Suprapubic skin (tissue), 3 donors: ENCODE results near the gene LRRC10B.
A peak's percentile ranks its signal among the peaks of the same experiment; 100 is the strongest.

Experiments
- CTCF ChIP-seq, 2 donors: fragments of 200-600 bp in 1 of 2; fragments of 450-650 bp in 1 of 2; sonication (generic) in 1 of 2; IDR thresholded peaks; one replicate each; pipeline ENCODE4 v1.5.1; 2016 to 2019; ENCODE audit warnings: antibody characterized with exemption in 2 of 2, mild to moderate bottlenecking in 1 of 2, moderate library complexity in 1 of 2
- POLR2AphosphoS5 ChIP-seq, 3 donors: sonication (generic); formaldehyde crosslinking; IDR thresholded peaks; one replicate each; pipeline ENCODE4 v1.6.1; 2017; ENCODE audit warnings: antibody characterized with exemption in 3 of 3

GRCh38 chr11:61532134-61533038 lies 23.8 kb downstream of the LRRC10B start:
- no peak for TF ChIP-seq POLR2AphosphoS5 (IDR thresholded peaks at IDR 0.05)
- peak; percentile 23 to 80 for TF ChIP-seq CTCF (IDR thresholded peaks at IDR 0.05)
